ENCODE data around the gene DNAJC16. TPM values are rescaled to one million over a fixed set of nuclear protein-coding genes. Genes with fewer than 3 reads are reported as not detected.

DNAJC16 gene
- total and polyA plus RNA-seq, 9 of the 15 experiments (the other 6 are each of a cell fraction or from before 2014, with no cell fraction given), result 6.9 to 16.8 (median 12.8) TPM

DNA sequence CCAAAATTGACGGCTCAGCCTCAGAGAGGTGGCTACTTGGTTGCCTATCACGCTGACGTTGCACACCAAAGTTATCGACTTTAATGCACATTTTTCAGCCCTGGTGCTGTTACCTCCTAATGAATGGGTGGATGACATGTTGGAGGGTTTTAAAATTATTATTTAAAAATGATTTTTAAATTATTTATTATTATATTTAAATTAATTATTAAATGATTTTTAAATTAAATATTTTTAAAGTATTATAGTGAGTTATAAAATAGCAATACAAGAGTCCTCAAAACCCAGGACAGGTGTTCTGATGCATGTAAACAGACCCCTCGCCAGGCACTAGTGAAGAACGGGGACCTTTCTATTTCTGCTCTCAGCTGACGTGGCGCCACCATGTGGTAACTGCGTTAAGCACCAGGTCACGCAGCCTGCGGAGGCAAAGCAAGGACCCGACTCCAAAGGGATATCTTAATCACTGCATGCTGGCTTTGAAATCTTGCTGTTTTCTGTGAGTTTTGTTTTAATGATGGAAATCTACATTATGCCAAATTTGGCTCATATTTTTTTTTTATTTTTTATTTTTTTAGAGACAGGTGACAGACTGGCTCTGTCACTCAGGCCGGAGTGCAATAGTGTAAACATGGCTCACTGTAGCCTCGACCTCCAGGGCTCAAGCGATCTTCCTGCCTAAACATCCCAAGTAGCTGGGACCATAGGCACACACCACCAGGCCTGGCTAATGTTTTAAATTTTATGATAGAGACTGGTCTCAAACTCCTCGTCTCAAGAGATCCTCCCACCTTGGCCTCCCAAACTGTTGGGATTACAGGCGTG lies 25.2 kb upstream of the DNAJC16 start (continued):
- TF ChIP-seq NCOR1 (IDR thresholded peaks at IDR 0.05) (no peak), TGIF2 (CRISPR knock-in tag; IDR thresholded peaks at IDR 0.05) (no peak), ZNF165 (CRISPR knock-in tag; IDR thresholded peaks at IDR 0.05; ENCODE audit: borderline replicate concordance) (no peak), ZNF507 (tag; conservative IDR thresholded peaks at IDR 0.05) (no peak), ZNF780A (CRISPR knock-in tag; IDR thresholded peaks at IDR 0.05) (no peak), DPF2 (IDR thresholded peaks at IDR 0.05) (0 out of 2 replicates have a peak, but pooled peaks have one; percentile 23), RB1 (IDR thresholded peaks at IDR 0.05; ENCODE audit: low read depth) (no peak), ARID4B (CRISPR knock-in tag; IDR thresholded peaks at IDR 0.05) (no peak), ARNT (IDR thresholded peaks at IDR 0.05) (0 out of 4 replicates have a peak, but pooled peaks of 1 of the 2 experiments have one; percentile 25), U2AF1 (optimal IDR thresholded peaks at IDR 0.05; ENCODE audit: low read depth, low read length) (no peak), BHLHE40 (IDR thresholded peaks at IDR 0.05; ENCODE audit: low read length) (no peak; the same call in 1 of the 2 replicates), KAT7 (CRISPR knock-in tag; IDR thresholded peaks at IDR 0.05; ENCODE audit: borderline replicate concordance) (no peak), PRPF4 (IDR thresholded peaks at IDR 0.05; ENCODE audit: insufficient read depth, low read depth, low read length, poor library complexity, severe bottlenecking) (no peak), GATAD2A (IDR thresholded peaks at IDR 0.05) (no peak), HSF4 (CRISPR knock-in tag; IDR thresholded peaks at IDR 0.05; ENCODE audit: borderline replicate concordance) (no peak), PREB (CRISPR knock-in tag; IDR thresholded peaks at IDR 0.05) (no peak), JUND (IDR thresholded peaks at IDR 0.05; ENCODE audit: borderline replicate concordance, low read depth, low read length) (peak; percentile 43; the same call in 1 of the 2 replicates), JUND (tag; IDR thresholded peaks at IDR 0.05; ENCODE audit: borderline replicate concordance, low read depth, low read length) (no peak)
- TF ChIP-seq, protein P1, sequence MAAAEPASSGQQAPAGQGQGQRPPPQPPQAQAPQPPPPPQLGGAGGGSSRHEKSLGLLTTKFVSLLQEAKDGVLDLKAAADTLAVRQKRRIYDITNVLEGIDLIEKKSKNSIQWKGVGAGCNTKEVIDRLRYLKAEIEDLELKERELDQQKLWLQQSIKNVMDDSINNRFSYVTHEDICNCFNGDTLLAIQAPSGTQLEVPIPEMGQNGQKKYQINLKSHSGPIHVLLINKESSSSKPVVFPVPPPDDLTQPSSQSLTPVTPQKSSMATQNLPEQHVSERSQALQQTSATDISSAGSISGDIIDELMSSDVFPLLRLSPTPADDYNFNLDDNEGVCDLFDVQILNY (CRISPR knock-in tag; IDR thresholded peaks at IDR 0.05), result no peak
- TF ChIP-seq, protein P2, sequence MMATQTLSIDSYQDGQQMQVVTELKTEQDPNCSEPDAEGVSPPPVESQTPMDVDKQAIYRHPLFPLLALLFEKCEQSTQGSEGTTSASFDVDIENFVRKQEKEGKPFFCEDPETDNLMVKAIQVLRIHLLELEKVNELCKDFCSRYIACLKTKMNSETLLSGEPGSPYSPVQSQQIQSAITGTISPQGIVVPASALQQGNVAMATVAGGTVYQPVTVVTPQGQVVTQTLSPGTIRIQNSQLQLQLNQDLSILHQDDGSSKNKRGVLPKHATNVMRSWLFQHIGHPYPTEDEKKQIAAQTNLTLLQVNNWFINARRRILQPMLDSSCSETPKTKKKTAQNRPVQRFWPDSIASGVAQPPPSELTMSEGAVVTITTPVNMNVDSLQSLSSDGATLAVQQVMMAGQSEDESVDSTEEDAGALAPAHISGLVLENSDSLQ (IDR thresholded peaks at IDR 0.05), result 0 out of 2 replicates have a peak, but pooled peaks have one; percentile 32

Data from K562 (cell line).